ENCODE measurements around the gene LRFN5.

Gene LRFN5

DNA sequence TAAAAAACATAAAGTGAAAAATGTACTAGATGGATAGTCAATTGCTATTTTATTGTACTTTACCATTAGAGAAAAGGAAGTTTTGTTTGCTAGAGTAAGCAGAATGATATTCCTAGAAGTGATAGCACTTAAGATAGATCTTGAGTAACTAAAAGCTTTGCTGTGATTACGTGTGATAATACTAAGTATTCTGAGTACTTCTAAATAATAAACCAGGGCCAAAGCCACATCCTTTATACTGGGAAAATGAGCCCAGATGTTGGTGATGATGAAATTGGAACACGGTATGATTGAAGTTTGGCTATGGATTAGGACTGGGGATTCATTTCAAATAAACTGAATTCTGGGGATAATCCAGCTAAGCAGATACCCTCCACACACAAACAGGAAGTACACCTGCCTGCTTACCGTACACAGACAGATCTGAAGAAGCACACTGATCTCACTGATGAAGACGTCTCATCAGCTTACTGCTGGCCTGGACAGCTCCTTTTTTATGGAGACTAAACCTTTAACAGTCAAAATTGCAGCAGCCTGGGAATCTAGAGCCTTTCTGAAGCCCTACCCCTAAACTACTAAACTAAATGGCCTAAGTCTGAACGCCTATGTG, 199.8 kb downstream of the LRFN5 start:
- Histone ChIP-seq H3K4me1 (ENCODE audit: low read depth, poor library complexity, severe bottlenecking) (no peaks in the 10 kb centered on the region), H3K4me2 (no peak overlapping the region), H3K4me3 (IDR thresholded peaks at IDR 0.05; ENCODE audit: insufficient read depth, low read depth, low read length) (no peak overlapping the region), H4K20me1 (ENCODE audit: insufficient read depth) (no peaks in the 10 kb centered on the region), H2AFZ (ENCODE audit: low read depth) (no peak overlapping the region), H3K27ac (no peak overlapping the region), H3K27me3 (ENCODE audit: insufficient read depth, low read depth) (no peaks in the 10 kb centered on the region), H3K9ac (no peak overlapping the region), H3K36me3 (ENCODE audit: insufficient read depth) (no peaks in the 10 kb centered on the region), H3K79me2 (ENCODE audit: insufficient read depth, low read depth) (no peaks in the 10 kb centered on the region)
- TF ChIP-seq, protein P1, sequence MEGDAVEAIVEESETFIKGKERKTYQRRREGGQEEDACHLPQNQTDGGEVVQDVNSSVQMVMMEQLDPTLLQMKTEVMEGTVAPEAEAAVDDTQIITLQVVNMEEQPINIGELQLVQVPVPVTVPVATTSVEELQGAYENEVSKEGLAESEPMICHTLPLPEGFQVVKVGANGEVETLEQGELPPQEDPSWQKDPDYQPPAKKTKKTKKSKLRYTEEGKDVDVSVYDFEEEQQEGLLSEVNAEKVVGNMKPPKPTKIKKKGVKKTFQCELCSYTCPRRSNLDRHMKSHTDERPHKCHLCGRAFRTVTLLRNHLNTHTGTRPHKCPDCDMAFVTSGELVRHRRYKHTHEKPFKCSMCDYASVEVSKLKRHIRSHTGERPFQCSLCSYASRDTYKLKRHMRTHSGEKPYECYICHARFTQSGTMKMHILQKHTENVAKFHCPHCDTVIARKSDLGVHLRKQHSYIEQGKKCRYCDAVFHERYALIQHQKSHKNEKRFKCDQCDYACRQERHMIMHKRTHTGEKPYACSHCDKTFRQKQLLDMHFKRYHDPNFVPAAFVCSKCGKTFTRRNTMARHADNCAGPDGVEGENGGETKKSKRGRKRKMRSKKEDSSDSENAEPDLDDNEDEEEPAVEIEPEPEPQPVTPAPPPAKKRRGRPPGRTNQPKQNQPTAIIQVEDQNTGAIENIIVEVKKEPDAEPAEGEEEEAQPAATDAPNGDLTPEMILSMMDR (conservative IDR thresholded peaks at IDR 0.05; ENCODE audit: low read depth, low read length): no peak

- H2AFZ ChIP-seq (ENCODE audit: low read depth): no peak overlapping the region
- H3K4me1 ChIP-seq (ENCODE audit: low read depth, poor library complexity, severe bottlenecking): no peaks in the 10 kb centered on the region
- H3K27me3 ChIP-seq (ENCODE audit: insufficient read depth, low read depth): no peaks in the 10 kb centered on the region
- H3K36me3 ChIP-seq (ENCODE audit: insufficient read depth): no peaks in the 10 kb centered on the region
- no peak overlapping the region for H3K4me3 ChIP-seq (IDR thresholded peaks at IDR 0.05; ENCODE audit: insufficient read depth, low read depth, low read length)
- H3K4me2 ChIP-seq: no peak overlapping the region
- no peaks in the 10 kb centered on the region for H3K79me2 ChIP-seq (ENCODE audit: insufficient read depth, low read depth)
- no peak overlapping the region for H3K9ac ChIP-seq
- TF ChIP-seq, protein P1 (conservative IDR thresholded peaks at IDR 0.05; ENCODE audit: low read depth, low read length): no peak
- no peak overlapping the region for H3K27ac ChIP-seq
- H4K20me1 ChIP-seq (ENCODE audit: insufficient read depth): no peaks in the 10 kb centered on the region
These were observed 203.7 kb downstream of the LRFN5 start for GRCh38 chr14:41810362-41810761.

GRCh38 chr14:41817626-41818025, 210.9 kb downstream of the LRFN5 start:
- no peaks in the 10 kb centered on the region for H3K27me3 ChIP-seq (ENCODE audit: insufficient read depth, low read depth)
- no peaks in the 10 kb centered on the region for H4K20me1 ChIP-seq (ENCODE audit: insufficient read depth)
- H3K27ac ChIP-seq: no peak overlapping the region
- TF ChIP-seq, protein P1 (conservative IDR thresholded peaks at IDR 0.05; ENCODE audit: low read depth, low read length): no peak
- H3K4me2 ChIP-seq: no peak overlapping the region
- no peaks in the 10 kb centered on the region for H3K79me2 ChIP-seq (ENCODE audit: insufficient read depth, low read depth)
- H3K36me3 ChIP-seq (ENCODE audit: insufficient read depth): no peaks in the 10 kb centered on the region
- H2AFZ ChIP-seq (ENCODE audit: low read depth): no peak overlapping the region
- H3K9ac ChIP-seq: no peak overlapping the region
- H3K4me1 ChIP-seq (ENCODE audit: low read depth, poor library complexity, severe bottlenecking): no peaks in the 10 kb centered on the region
- no peak overlapping the region for H3K4me3 ChIP-seq (IDR thresholded peaks at IDR 0.05; ENCODE audit: insufficient read depth, low read depth, low read length)

DNA sequence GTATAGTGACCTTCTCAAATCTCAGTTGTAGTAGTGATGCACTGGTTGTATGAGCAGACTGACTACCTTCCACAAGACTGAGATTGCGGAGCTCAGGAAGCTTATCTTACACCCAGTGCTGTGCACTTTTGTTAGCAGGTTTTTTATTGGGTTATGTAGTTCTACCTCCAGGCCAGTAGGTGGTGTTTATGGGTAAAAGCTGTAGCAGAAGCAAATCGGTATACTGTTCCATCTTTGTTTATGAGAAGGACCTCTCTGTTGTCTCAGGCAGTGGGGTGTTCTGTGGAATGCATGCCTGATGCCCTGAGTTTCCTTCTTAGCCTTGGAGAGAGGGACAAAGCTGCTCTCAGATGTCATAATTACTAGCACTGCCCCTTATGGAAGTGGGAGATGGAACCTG, 217.8 kb downstream of the LRFN5 start:
- no peak overlapping the region for H3K4me2 ChIP-seq
- TF ChIP-seq, protein P1 (conservative IDR thresholded peaks at IDR 0.05; ENCODE audit: low read depth, low read length): no peak
- no peak overlapping the region for H3K27ac ChIP-seq
- no peaks in the 10 kb centered on the region for H3K79me2 ChIP-seq (ENCODE audit: insufficient read depth, low read depth)
- H4K20me1 ChIP-seq (ENCODE audit: insufficient read depth): no peaks in the 10 kb centered on the region
- no peak overlapping the region for H3K4me3 ChIP-seq (IDR thresholded peaks at IDR 0.05; ENCODE audit: insufficient read depth, low read depth, low read length)
- H3K36me3 ChIP-seq (ENCODE audit: insufficient read depth): no peaks in the 10 kb centered on the region
- no peaks in the 10 kb centered on the region for H3K27me3 ChIP-seq (ENCODE audit: insufficient read depth, low read depth)
- H3K4me1 ChIP-seq (ENCODE audit: low read depth, poor library complexity, severe bottlenecking): peaks cover 5% of the 10 kb centered on the region
- H2AFZ ChIP-seq (ENCODE audit: low read depth): no peak overlapping the region
- no peak overlapping the region for H3K9ac ChIP-seq
